ENCODE data around the gene BSCL2.
"Not testable (repeated sequence)": the region's sequence is repeated elsewhere in the genome, so short reads cannot be mapped to it uniquely, and the experiment has no call there.

The BSCL2 gene

DNA sequence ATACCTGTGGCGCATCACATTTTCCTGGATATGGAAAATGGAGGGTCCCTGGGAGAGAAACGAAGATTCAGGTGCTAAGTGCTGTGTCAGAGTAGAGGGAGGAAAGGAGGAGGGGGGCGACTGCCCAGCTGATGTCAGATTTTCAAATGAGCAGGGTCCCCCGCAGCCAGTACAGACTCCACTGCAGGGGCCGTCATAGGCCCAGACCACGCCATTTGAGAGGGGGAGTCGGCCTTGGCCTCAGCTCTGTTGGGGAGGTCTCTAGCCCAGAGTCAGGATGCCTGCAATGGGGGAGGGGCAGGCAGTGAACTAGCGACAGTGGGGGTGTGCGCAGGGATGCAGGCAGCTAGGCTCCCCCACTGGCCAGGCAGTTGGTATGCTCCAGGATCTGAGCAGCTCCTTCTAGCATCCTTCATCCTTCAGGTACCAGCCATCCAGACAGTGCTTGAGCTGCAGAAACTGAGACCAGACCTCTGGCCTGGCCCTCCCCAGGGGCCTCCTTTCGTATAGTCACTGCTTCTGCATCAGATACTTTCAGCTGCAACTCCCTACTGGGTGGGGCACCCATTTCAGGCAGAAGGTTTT lies at the start of gene BSCL2, which contains the start of gene GNG3:
Gene BSCL2, minus strand, starts transcription at position 148 of the 585 bp plus-strand sequence. CDS start 229 bp downstream, outside the sequence.
Gene GNG3, plus strand, starts transcription at position 400 of the 585 bp plus-strand sequence. CDS start 620 bp downstream, outside the sequence.
- DNase-seq (ENCODE audit: low read depth) = no peak

DNA sequence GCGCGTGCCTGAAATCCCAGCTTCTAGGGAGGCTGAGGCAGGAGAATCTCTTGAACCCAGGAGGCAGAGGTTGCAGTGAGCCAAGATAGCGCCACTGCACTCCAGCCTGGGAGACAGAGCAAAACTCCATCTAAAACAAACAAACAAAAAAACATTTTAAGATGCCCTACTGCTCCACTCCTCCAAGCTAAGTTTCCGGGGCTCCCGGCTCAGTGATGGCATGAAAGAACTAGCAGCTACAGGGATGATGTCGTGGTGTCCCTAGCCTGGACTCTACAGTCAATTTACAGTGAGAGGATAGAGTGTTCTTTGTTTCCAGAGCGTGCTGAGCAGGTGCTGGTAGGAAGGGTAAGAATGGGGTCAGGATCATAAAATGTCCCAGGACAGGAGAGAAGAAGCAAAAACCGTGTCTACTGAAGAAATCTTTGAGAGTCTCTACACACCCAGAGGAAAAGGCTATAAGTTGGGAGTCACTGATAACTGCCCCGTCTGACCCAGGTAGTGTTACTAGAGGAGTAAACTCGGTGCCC lies 47.9 kb upstream of the BSCL2 start:
- DNase-seq (ENCODE audit: low read depth) = no peak
- H3K4me3 ChIP-seq (ENCODE audit: low read depth, low read length) = no peak overlapping the region
- TF ChIP-seq, protein P1, sequence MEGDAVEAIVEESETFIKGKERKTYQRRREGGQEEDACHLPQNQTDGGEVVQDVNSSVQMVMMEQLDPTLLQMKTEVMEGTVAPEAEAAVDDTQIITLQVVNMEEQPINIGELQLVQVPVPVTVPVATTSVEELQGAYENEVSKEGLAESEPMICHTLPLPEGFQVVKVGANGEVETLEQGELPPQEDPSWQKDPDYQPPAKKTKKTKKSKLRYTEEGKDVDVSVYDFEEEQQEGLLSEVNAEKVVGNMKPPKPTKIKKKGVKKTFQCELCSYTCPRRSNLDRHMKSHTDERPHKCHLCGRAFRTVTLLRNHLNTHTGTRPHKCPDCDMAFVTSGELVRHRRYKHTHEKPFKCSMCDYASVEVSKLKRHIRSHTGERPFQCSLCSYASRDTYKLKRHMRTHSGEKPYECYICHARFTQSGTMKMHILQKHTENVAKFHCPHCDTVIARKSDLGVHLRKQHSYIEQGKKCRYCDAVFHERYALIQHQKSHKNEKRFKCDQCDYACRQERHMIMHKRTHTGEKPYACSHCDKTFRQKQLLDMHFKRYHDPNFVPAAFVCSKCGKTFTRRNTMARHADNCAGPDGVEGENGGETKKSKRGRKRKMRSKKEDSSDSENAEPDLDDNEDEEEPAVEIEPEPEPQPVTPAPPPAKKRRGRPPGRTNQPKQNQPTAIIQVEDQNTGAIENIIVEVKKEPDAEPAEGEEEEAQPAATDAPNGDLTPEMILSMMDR (IDR thresholded peaks at IDR 0.05; ENCODE audit: insufficient read depth, low read depth, low read length, missing control alignments) = no peak

More for the DNA sequence above, at the start of gene BSCL2, which contains the start of gene GNG3:
- TF ChIP-seq, protein P1 (IDR thresholded peaks at IDR 0.05; ENCODE audit: insufficient read depth, low read depth, low read length, missing control alignments) = no peak
- H3K4me3 ChIP-seq (ENCODE audit: low read depth, low read length) = peak within 1 kb of the TSS; percentile 69

DNA sequence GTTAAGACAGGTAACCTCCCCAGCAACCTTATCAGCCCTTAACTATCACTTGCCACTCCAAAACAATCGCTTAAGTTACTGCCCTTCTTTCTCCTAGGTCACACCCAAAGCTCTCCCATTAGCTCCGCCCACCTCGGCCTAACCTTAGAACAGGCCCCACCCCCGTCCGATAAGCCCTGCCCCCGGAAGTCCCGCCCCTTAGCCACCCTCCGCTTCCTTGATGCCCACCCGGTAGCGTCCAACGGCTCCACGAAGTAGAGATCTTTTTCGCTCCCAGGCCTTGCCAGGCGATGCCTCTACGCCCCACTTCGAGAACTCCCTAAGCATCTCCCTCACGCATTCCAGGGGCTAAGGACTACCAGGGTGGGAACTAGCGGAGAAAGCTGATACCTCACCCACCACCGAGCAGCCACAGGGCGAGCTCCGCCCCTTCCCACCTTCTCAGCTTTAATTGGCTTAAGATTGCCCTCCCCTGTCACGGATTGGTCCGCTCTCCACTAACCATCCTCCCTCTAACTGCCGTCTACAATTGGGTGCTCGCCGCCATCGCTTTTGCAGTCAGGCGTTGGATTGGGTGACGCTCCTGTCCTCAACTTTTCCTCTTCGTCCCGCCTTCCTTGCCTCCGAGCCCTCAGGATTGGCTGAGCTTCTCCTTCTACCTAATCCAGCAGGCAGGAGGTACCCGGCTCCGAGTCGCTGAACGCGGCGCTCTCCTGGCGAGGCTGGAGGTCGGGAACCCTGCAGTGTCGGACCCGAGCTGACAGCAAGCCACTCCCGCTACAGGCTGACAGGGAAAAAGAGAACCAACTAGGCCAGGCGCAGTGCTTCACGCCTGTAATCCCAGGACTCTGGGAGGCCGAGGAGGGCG lies 46.7 kb upstream of the BSCL2 start, which contains the start of gene ZBTB3:
Gene ZBTB3, minus strand, starts transcription at position 425 of the 868 bp plus-strand sequence. CDS start 496 bp downstream, outside the sequence.
- peak within 1 kb of the TSS; percentile 61 for H3K4me3 ChIP-seq (ENCODE audit: low read depth, low read length)
- peak; percentile 100 for DNase-seq (ENCODE audit: low read depth)
- TF ChIP-seq, protein P1 (IDR thresholded peaks at IDR 0.05; ENCODE audit: insufficient read depth, low read depth, low read length, missing control alignments) = no peak

DNA sequence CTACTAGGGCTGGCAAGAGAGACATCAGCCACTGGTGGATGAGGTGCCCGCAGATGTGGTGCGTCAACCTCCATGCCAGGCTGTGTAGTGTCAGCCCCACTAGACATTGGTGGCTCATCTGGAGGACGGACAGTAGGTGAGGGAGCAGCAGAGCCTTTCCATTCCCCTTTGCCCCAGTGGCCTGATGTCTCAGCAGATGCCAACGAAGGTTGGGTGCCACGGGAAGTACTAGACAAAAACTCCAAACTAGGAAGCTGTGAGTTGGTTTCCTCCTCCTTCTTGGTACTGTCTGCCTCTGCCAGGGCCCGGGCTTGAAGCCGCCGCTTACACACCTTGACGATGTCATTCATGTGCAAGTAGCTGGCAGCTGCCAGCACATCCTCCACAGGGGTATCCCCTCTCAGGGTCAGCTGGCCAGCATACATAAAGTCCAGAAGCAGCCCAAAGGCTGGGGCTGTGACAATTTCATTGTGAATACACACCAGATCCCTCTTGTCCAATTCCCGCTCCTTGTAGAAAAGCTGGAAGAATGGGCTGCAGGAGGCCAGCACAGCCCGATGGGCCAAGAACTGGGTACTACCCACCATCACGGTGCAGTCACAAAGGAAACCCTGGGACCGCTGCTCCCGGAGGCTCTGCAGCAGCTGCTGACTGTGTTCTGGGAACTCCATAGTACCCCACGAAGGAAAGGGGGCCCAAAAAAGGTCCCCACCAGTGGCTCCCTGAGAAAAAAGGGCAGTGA lies 45.9 kb upstream of the BSCL2 start:
- no peak for DNase-seq (ENCODE audit: low read depth)
- TF ChIP-seq, protein P1 (IDR thresholded peaks at IDR 0.05; ENCODE audit: insufficient read depth, low read depth, low read length, missing control alignments) = no peak
- peak overlapping the region; percentile 61 for H3K4me3 ChIP-seq (ENCODE audit: low read depth, low read length)

DNA sequence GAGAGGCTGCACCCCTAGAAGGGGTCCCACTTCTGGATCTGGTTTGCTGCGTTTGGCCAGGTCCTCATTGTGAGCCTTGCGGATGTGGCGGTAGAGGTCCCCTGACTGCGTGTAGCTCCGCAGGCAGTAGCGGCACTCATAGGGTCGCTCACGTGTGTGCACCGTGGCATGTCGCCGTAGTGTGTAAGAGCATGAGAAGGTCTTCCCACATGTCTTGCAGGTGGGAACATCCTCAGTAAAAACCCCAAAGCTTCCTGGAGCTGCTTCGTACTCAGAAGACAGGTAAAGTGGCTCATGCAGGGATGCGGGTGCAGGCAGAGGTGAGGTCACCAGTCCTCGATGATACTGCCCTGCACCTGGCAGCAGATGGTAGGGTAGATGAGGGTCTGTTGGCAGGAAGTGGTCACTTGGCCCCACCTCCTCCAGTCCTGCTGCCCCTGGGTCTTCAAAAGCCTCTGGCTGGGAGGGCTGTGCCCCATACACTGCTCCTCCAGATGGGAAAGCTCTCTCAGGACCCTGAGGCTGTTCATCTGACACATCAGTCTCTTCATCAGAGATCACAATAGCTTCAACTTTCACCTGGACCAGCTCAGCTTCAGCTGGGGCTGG lies 45.1 kb upstream of the BSCL2 start:
- TF ChIP-seq, protein P1 (IDR thresholded peaks at IDR 0.05; ENCODE audit: insufficient read depth, low read depth, low read length, missing control alignments) = no peak
- no peak for DNase-seq (ENCODE audit: low read depth)
- H3K4me3 ChIP-seq (ENCODE audit: low read depth, low read length) = no peak overlapping the region

DNA sequence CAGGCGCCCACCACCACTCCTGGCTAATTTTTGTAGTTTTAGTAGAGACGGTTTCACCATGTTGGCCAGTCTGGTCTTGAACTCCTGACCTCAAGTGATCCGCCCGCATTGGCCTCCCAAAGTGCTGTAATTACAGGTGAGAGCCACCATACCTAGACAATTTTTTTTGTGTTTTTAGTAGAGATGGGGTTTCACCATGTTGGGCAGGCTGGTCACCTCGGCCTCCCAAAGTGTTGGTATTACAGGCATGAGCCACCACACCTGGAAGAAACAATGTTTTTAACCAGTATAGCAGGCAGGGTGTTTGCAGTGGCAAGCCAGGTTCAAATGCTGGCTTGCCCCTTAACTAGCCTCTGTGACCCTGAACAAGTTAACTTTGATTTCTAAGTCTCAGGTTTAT lies 42.7 kb upstream of the BSCL2 start:
- not testable (repeated sequence) for DNase-seq (ENCODE audit: low read depth); H3K4me3 ChIP-seq (ENCODE audit: low read depth, low read length)

All from GM12865 (cell line).